Calu3 (cell line): Measurements from ENCODE around the gene CFL2. TPM values are rescaled to one million over a fixed set of nuclear protein-coding genes. Genes with fewer than 3 reads are reported as not detected.

Experiments used
- BruUV-seq: library from RNA; stranded (reverse); fragments of 400-500 nt; replicated peaks from 2 replicates; lab custom pipeline; 2021; lab: Mats Ljungman, UMichigan
- CTCF ChIA-PET: fragments of 300-600 bp; sonication (Branson Sonifier 250); formaldehyde crosslinking; loops from one replicate; lab custom pipeline; 2022; ENCODE audit warnings: antibody characterized with exemption; lab: Charles Lee
- DNase-seq: peaks from one replicate; pipeline ENCODE4 v3.0.0; 2022
- H3K27ac Mint-ChIP-seq: one replicate; pipeline ENCODE4 v1.8.0; 2022; ENCODE audit warnings: mixed read lengths; ENCODE audit not compliant: unreplicated experiment
- H3K27me3 Mint-ChIP-seq: one replicate; pipeline ENCODE4 v1.8.0; 2022; ENCODE audit warnings: mixed read lengths; ENCODE audit not compliant: unreplicated experiment
- H3K36me3 Mint-ChIP-seq: one replicate; pipeline ENCODE4 v1.8.0; 2022; ENCODE audit warnings: mild to moderate bottlenecking, moderate library complexity, mixed read lengths; ENCODE audit not compliant: insufficient read depth, unreplicated experiment
- H3K4me1 Mint-ChIP-seq: one replicate; pipeline ENCODE4 v1.8.0; 2022; ENCODE audit warnings: mild to moderate bottlenecking, low read depth, mixed read lengths; ENCODE audit not compliant: unreplicated experiment
- H3K4me3 Mint-ChIP-seq: one replicate; pipeline ENCODE4 v1.8.0; 2022; ENCODE audit warnings: mild to moderate bottlenecking, low read depth, moderate library complexity, mixed read lengths; ENCODE audit not compliant: unreplicated experiment
- H3K9me3 Mint-ChIP-seq: one replicate; pipeline ENCODE4 v1.8.0; 2022; ENCODE audit warnings: low read depth, mixed read lengths; ENCODE audit not compliant: unreplicated experiment
- CTCF ChIP-seq: fragments of 200-600 bp; IDR thresholded peaks from one replicate; pipeline ENCODE4 v1.8.0; 2022; ENCODE audit warnings: antibody characterized with exemption; ENCODE audit not compliant: unreplicated experiment
- intact Hi-C: fragments of 100-400 bp; cut with micrococcal nuclease; formaldehyde crosslinking; loops from one replicate; pipeline ENCODE4 v1.10.0; 2022; ENCODE audit not compliant: unreplicated experiment
- total RNA-seq: library from RNA; stranded (reverse); gene quantifications from 2 replicates; pipeline ENCODE4 v1.2.3, GENCODE V29; 2022

CFL2 gene
- total RNA-seq, 1 experiment from 2014 or later: 24.4 TPM

DNA sequence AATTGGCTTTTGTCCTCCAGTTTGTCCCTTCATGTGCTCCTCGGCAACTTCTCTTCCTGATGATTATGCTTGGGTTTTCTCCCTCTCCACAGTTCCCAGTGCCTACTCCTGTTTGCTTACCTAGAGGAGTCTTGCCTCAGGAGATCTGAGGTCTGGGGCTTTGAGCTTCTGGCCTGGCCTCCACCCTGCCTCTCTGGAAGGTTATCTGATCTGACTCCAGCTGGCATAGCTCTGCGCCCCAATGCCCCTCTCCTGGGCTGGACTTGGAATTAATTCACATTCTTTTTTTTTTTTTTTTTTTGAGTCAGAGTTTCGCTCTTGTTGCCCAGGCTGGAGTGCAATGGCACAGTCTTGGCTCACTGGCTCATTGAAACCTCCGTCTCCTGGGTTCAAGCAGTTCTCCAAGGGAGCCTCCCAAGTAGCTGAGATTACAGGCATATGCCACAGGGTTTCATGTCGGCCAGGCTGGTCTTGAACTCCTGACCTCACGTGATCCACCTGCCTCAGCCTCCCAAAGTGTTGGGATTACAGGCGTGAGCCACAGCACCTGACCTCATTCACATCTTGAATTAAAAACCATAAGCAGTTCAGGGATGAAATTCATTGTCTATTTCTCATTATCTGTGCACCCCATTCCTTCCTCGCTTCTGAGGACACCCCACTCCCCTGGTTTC is 33.5 kb downstream of the CFL2 start:
- peaks cover 4% of the 10 kb centered on the region for H3K36me3 Mint-ChIP-seq
- TF ChIP-seq CTCF: no peak
- intact Hi-C loops: no loop called here
- H3K9me3 Mint-ChIP-seq: no peaks in the 10 kb centered on the region
- H3K27me3 Mint-ChIP-seq: no peaks in the 10 kb centered on the region
- no peak overlapping the region for H3K4me3 Mint-ChIP-seq
- BruUV-seq: no TSS peak
- DNase-seq: no peak
- CTCF ChIA-PET: interaction anchor here (0.6 kb wide), 1 partner anchor 52 kb away, joined by 3 read pairs; no protein-coding TSS in a partner anchor
- H3K27ac Mint-ChIP-seq: no peak overlapping the region
- no peaks in the 10 kb centered on the region for H3K4me1 Mint-ChIP-seq

DNA sequence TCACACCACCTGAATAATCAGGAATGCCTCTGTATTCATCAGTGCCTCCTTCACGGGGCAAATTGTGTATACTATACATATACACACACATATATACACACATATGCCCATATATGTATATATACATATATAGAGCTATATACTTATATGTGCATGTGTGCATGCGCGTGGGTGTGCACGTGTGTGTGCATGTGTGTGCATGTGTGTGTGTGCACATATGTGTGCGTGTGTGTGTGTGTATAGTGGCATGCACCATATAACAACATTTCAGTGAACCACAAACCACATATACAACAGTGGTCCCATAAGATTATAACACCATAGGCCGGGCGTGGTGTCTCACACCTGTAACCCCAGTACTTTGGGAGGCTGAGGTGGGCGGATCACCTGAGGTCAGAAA is 35.7 kb downstream of the CFL2 start:
- no peaks in the 10 kb centered on the region for H3K9me3 Mint-ChIP-seq
- CTCF ChIA-PET: no interaction called here
- peaks cover 4% of the 10 kb centered on the region for H3K36me3 Mint-ChIP-seq
- no peak for TF ChIP-seq CTCF
- H3K4me3 Mint-ChIP-seq: no peak overlapping the region
- no TSS peak for BruUV-seq
- no peak for DNase-seq
- no peaks in the 10 kb centered on the region for H3K27me3 Mint-ChIP-seq
- intact Hi-C loops: loop anchor here (10.0 kb wide), 1 partner anchor 746 kb away; no protein-coding TSS in a partner anchor
- H3K27ac Mint-ChIP-seq: no peak overlapping the region
- no peaks in the 10 kb centered on the region for H3K4me1 Mint-ChIP-seq

DNA sequence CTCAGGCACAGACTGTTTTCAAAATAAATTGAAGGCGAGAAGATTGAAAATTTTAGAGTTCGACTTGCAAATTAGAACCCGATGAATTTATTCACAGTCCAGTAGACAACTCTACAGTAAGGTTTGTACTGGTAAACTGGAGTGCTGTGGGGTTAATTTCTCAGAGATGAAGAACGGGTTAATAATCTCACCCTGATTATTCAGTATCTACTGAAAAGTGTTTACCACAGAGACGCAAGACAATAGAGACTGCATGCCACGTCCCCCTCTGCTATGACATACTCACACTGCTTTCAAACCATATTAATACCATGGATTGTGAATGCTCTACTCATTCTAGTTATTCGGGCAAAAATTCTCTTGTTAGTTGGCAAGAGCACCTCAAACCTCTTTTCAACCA is 36.1 kb downstream of the CFL2 start:
- BruUV-seq: no TSS peak
- Mint-ChIP-seq H3K9me3 (no peaks in the 10 kb centered on the region), H3K27ac (no peak overlapping the region), H3K4me3 (no peak overlapping the region), H3K36me3 (peaks cover 4% of the 10 kb centered on the region), H3K4me1 (no peaks in the 10 kb centered on the region), H3K27me3 (no peaks in the 10 kb centered on the region)
- intact Hi-C loops: loop anchor here (10.0 kb wide), 1 partner anchor 746 kb away; no protein-coding TSS in a partner anchor
- CTCF ChIA-PET: interaction anchor here (0.6 kb wide), 1 partner anchor 35 kb away, joined by 3 read pairs; no protein-coding TSS in a partner anchor
- no peak for TF ChIP-seq CTCF
- DNase-seq: no peak

- DNase-seq: no peak
- CTCF ChIA-PET: no interaction called here
- H3K9me3 Mint-ChIP-seq: no peaks in the 10 kb centered on the region
- H3K27ac Mint-ChIP-seq: no peak overlapping the region
- no TSS peak for BruUV-seq
- no peak overlapping the region for H3K4me3 Mint-ChIP-seq
- intact Hi-C loops: loop anchor here (10.0 kb wide), 1 partner anchor 748 kb away; no protein-coding TSS in a partner anchor
- TF ChIP-seq CTCF: no peak
- peaks cover 4% of the 10 kb centered on the region for H3K36me3 Mint-ChIP-seq
- no peaks in the 10 kb centered on the region for H3K4me1 Mint-ChIP-seq
- no peaks in the 10 kb centered on the region for H3K27me3 Mint-ChIP-seq
Measured at GRCh38 chr14:34676516-34677211, 37.7 kb downstream of the CFL2 start.
